Stimulated activated CD8-positive, alpha-beta memory T cell treated with anti-CD3 and anti-CD28 coated beads, Interleukin-7, amount 100 ng/mL, for 4 hours (primary cell): ENCODE data around the gene KIF2C.
"Not testable (repeated sequence)": the region's sequence is repeated elsewhere in the genome, so short reads cannot be mapped to it uniquely, and the experiment has no call there.

Source experiments
- DNase-seq, 2 donors: peaks; one replicate each; pipeline ENCODE4 v3.0.0-alpha.2; 2020; ENCODE audit warnings: low read depth in 2 of 2

Gene KIF2C

GRCh38 chr1:44739307-44740178, at the start of gene KIF2C:
TSS of gene KIF2C (plus strand) at chr1:44739837. CDS start at chr1:44739933, 96 bp downstream.
- DNase-seq, result peak; percentile 93 to 94

GRCh38 chr1:44693159-44693558, 46.5 kb upstream of the KIF2C start:
- no peak for DNase-seq

- DNase-seq, result no peak
These were observed 45.7 kb upstream of the KIF2C start for GRCh38 chr1:44693900-44694299.

- no peak for DNase-seq
These were observed 44.7 kb upstream of the KIF2C start for GRCh38 chr1:44694863-44695478.

- DNase-seq, result no peak
These were observed 44.0 kb upstream of the KIF2C start for GRCh38 chr1:44695671-44696070.

- DNase-seq, result no peak
These were observed 43.5 kb upstream of the KIF2C start for GRCh38 chr1:44696101-44696500.

- DNase-seq, result no peak
These were observed 42.8 kb upstream of the KIF2C start for GRCh38 chr1:44696789-44697345.

GRCh38 chr1:44698138-44698537, 41.5 kb upstream of the KIF2C start:
- no peak for DNase-seq

- DNase-seq, result not testable (repeated sequence)
These were observed 40.3 kb upstream of the KIF2C start for GRCh38 chr1:44699375-44699774.

GRCh38 chr1:44700573-44700972, 39.1 kb upstream of the KIF2C start:
- no peak for DNase-seq

GRCh38 chr1:44701141-44701573, 38.5 kb upstream of the KIF2C start:
- no peak for DNase-seq

GRCh38 chr1:44705470-44705869, 34.2 kb upstream of the KIF2C start:
- DNase-seq, result no peak

- DNase-seq, result no peak
These were observed 33.7 kb upstream of the KIF2C start for GRCh38 chr1:44705938-44706337.

GRCh38 chr1:44707112-44707881, 32.3 kb upstream of the KIF2C start:
- DNase-seq, result no peak

GRCh38 chr1:44707959-44708831, 31.4 kb upstream of the KIF2C start:
- DNase-seq, result no peak

GRCh38 chr1:44713321-44713781, 26.3 kb upstream of the KIF2C start:
- no peak for DNase-seq

GRCh38 chr1:44714532-44714931, 25.1 kb upstream of the KIF2C start:
- no peak for DNase-seq

GRCh38 chr1:44714944-44715571, 24.6 kb upstream of the KIF2C start:
- DNase-seq, result peak; percentile 35 to 53

GRCh38 chr1:44717156-44717555, 22.5 kb upstream of the KIF2C start:
- no peak for DNase-seq

- DNase-seq, result no peak
These were observed 22.0 kb upstream of the KIF2C start for GRCh38 chr1:44717653-44718052.
